CD4-positive, alpha-beta T cell (primary cell): ENCODE measurements around the gene CDC42SE2. TPM values are rescaled to one million over a fixed set of nuclear protein-coding genes. Genes with fewer than 3 reads are reported as not detected.

Experiments
- ATAC-seq: fragments of 200-7000 bp; cut with Tn5 transposase; one replicate; pipeline ENCODE4 v1.10.0; 2022; ENCODE audit warnings: mild to moderate bottlenecking; ENCODE audit not compliant: poor library complexity
- CTCF ChIA-PET: fragments of 350-600 bp; sonication (Branson Sonifier 250); formaldehyde crosslinking; loops from one replicate; lab custom pipeline; 2021; ENCODE audit warnings: antibody characterized with exemption, inconsistent platforms; lab: Charles Lee
- POLR2A ChIA-PET: fragments of 350-600 bp; sonication (Branson Sonifier 250); formaldehyde crosslinking; loops from one replicate; lab custom pipeline; 2021; ENCODE audit warnings: antibody characterized with exemption, inconsistent platforms; lab: Charles Lee
- DNase-seq, 14 experiments: peaks; one replicate each; pipeline ENCODE4 v3.0.0-alpha.2; 2013 to 2020; ENCODE audit warnings: mixed read lengths in 2 of 14
- H3K27ac ChIP-seq, 2 donors: one replicate each; pipeline versions ENCODE4 v1.5.1 to v1.7.0; 2013; ENCODE audit warnings: low read length in 2 of 2, low read depth in 1 of 2, mild to moderate bottlenecking in 1 of 2
- H3K27me3 ChIP-seq, 2 experiments: 1 replicate in 1 of 2; 2 replicates in 1 of 2; pipeline versions ENCODE4 v1.6.1 to v1.7.0; 2013; ENCODE audit warnings: low read length in 2 of 2, control low read depth in 1 of 2, mild to moderate bottlenecking in 1 of 2, moderate library complexity in 1 of 2; ENCODE audit not compliant: insufficient read depth in 2 of 2, control insufficient read depth in 1 of 2
- H3K36me3 ChIP-seq: one replicate; pipeline ENCODE4 v1.6.1; 2013; ENCODE audit warnings: low read length, control low read depth; ENCODE audit not compliant: insufficient read depth
- H3K4me1 ChIP-seq: one replicate; pipeline ENCODE4 v1.6.1; 2013; ENCODE audit warnings: low read length, control low read depth; ENCODE audit not compliant: insufficient read depth
- H3K4me3 ChIP-seq: one replicate; pipeline ENCODE4 v1.5.1; 2013; ENCODE audit warnings: mild to moderate bottlenecking, low read length, moderate library complexity
- H3K9me3 ChIP-seq, 2 experiments: 1 replicate in 1 of 2; 2 replicates in 1 of 2; pipeline versions ENCODE4 v1.6.1 to v1.7.0; 2013; ENCODE audit warnings: low read length in 2 of 2, mild to moderate bottlenecking in 2 of 2, control low read depth in 1 of 2, moderate library complexity in 1 of 2; ENCODE audit not compliant: control insufficient read depth in 1 of 2, insufficient read depth in 1 of 2
- H3K27ac Mint-ChIP-seq: one replicate; pipeline ENCODE4 v1.8.0; 2020; ENCODE audit warnings: mixed read lengths
- H3K27me3 Mint-ChIP-seq: one replicate; pipeline ENCODE4 v1.8.0; 2021; ENCODE audit warnings: mixed read lengths
- H3K36me3 Mint-ChIP-seq: one replicate; pipeline ENCODE4 v1.8.0; 2021; ENCODE audit warnings: low read depth, mixed read lengths
- H3K4me1 Mint-ChIP-seq: one replicate; pipeline ENCODE4 v1.8.0; 2021; ENCODE audit warnings: low read depth, mixed read lengths
- H3K4me3 Mint-ChIP-seq: one replicate; pipeline ENCODE4 v1.8.0; 2020; ENCODE audit warnings: mild to moderate bottlenecking, mixed read lengths
- H3K9me3 Mint-ChIP-seq: one replicate; pipeline ENCODE4 v1.8.0; 2020; ENCODE audit warnings: mixed read lengths
- CTCF ChIP-seq: fragments of 200-600 bp; IDR thresholded peaks from one replicate; pipeline ENCODE4 v1.8.0; 2022; ENCODE audit warnings: antibody characterized with exemption, mild to moderate bottlenecking
- intact Hi-C, 2 experiments: fragments of 100-400 bp; cut with DNase I in 1 of 2; cut with micrococcal nuclease in 1 of 2; formaldehyde crosslinking; loops; one replicate each; pipeline versions ENCODE4 v1.15.1 to v1.9.0; 2023 to 2025; cut with DNase I, micrococcal nuclease
- total RNA-seq, 174 experiments: library from RNA in 2 of 174; stranded (reverse) in 2 of 174; gene quantifications; one replicate each; pipeline ENCODE4 v1.2.3 and lab custom pipeline; 2021 to 2026

CDC42SE2 gene
- total RNA-seq, 2 experiments from 2014 or later = 218 to 230 TPM

GRCh38 chr5:131225282-131225974 lies 38.4 kb upstream of the CDC42SE2 start:
- Histone ChIP-seq H3K27me3 (no peaks in the 10 kb centered on the region), H3K36me3 (no peaks in the 10 kb centered on the region), H3K4me1 (peaks cover 18% of the 10 kb centered on the region), H3K9me3 (no peaks in the 10 kb centered on the region), H3K4me3 (no peak overlapping the region), H3K27ac (no peak overlapping the region)
- Mint-ChIP-seq H3K27me3 (no peaks in the 10 kb centered on the region), H3K9me3 (no peaks in the 10 kb centered on the region), H3K4me3 (no peak overlapping the region), H3K36me3 (no peaks in the 10 kb centered on the region), H3K27ac (no peak overlapping the region), H3K4me1 (peaks cover 26% of the 10 kb centered on the region)
- ChIA-PET POLR2A (interaction anchor here (1.0 to 2.8 kb wide), 5 partner anchors 11 to 138 kb away, joined by 4 to 8 read pairs (median 5); no protein-coding TSS in a partner anchor), CTCF (interaction anchor here (0.8 to 1.2 kb wide), 3 partner anchors 10 to 72 kb away, joined by 3 read pairs; no protein-coding TSS in a partner anchor)
- intact Hi-C loops = loop anchor here in 1 of 2 experiments (5.0 kb wide), 1 partner anchor 43 kb away; no protein-coding TSS in a partner anchor
- no peak for TF ChIP-seq CTCF
- DNase-seq = no peak
- no peak for ATAC-seq

- Mint-ChIP-seq H3K36me3 (no peaks in the 10 kb centered on the region), H3K9me3 (no peaks in the 10 kb centered on the region), H3K4me3 (no peak overlapping the region), H3K27ac (no peak overlapping the region), H3K27me3 (no peaks in the 10 kb centered on the region), H3K4me1 (peaks cover 25% of the 10 kb centered on the region)
- ATAC-seq = no peak
- no peak for TF ChIP-seq CTCF
- Histone ChIP-seq H3K9me3 (no peaks in the 10 kb centered on the region), H3K4me3 (no peak overlapping the region), H3K36me3 (no peaks in the 10 kb centered on the region), H3K4me1 (peaks cover 18% of the 10 kb centered on the region), H3K27ac (no peak overlapping the region), H3K27me3 (no peaks in the 10 kb centered on the region)
- DNase-seq = no peak
- CTCF ChIA-PET = interaction anchor here (1.2 to 1.3 kb wide), 2 partner anchors 11 to 22 kb away, joined by 3 to 4 read pairs; no protein-coding TSS in a partner anchor
- POLR2A ChIA-PET = no interaction called here
- intact Hi-C loops = loop anchor here in 1 of 2 experiments (5.0 kb wide), 1 partner anchor 45 kb away; no protein-coding TSS in a partner anchor
Observed at GRCh38 chr5:131226899-131227298, 37.0 kb upstream of the CDC42SE2 start.

GRCh38 chr5:131228646-131229045 lies 35.2 kb upstream of the CDC42SE2 start:
- Histone ChIP-seq H3K4me3 (no peak overlapping the region), H3K36me3 (no peaks in the 10 kb centered on the region), H3K27ac (no peak overlapping the region), H3K4me1 (peaks cover 18% of the 10 kb centered on the region), H3K27me3 (no peaks in the 10 kb centered on the region), H3K9me3 (no peaks in the 10 kb centered on the region)
- Mint-ChIP-seq H3K27me3 (no peaks in the 10 kb centered on the region), H3K4me1 (peaks cover 21% of the 10 kb centered on the region), H3K4me3 (no peak overlapping the region), H3K36me3 (no peaks in the 10 kb centered on the region), H3K27ac (no peak overlapping the region), H3K9me3 (no peaks in the 10 kb centered on the region)
- no peak for ATAC-seq
- no peak for TF ChIP-seq CTCF
- CTCF ChIA-PET = no interaction called here
- DNase-seq = no peak
- POLR2A ChIA-PET = interaction anchor here (0.9 kb wide), 1 partner anchor 34 kb away, joined by 6 read pairs; no protein-coding TSS in a partner anchor
- intact Hi-C loops = loop anchor here in 1 of 2 experiments (5.0 kb wide), 1 partner anchor 46 kb away; no protein-coding TSS in a partner anchor
